ENCODE measurements around the gene PACS2.

GRCh38 chr14:105315941-105316576 is 1.5 kb downstream of the PACS2 start:
- TF ChIP-seq CTCF (IDR thresholded peaks at IDR 0.05) (no peak), POLR2A (IDR thresholded peaks at IDR 0.05; ENCODE audit: low read depth) (no peak), POLR2AphosphoS5 (IDR thresholded peaks at IDR 0.05) (no peak), EP300 (IDR thresholded peaks at IDR 0.05) (no peak)

Measured in esophagus muscularis mucosa (tissue), 4 donors.